ENCODE data around the gene ST6GALNAC2.
A peak's percentile ranks its signal among the peaks of the same experiment; 100 is the strongest.
"Not testable (repeated sequence)": the region's sequence is repeated elsewhere in the genome, so short reads cannot be mapped to it uniquely, and the experiment has no call there.

ST6GALNAC2 gene

DNA sequence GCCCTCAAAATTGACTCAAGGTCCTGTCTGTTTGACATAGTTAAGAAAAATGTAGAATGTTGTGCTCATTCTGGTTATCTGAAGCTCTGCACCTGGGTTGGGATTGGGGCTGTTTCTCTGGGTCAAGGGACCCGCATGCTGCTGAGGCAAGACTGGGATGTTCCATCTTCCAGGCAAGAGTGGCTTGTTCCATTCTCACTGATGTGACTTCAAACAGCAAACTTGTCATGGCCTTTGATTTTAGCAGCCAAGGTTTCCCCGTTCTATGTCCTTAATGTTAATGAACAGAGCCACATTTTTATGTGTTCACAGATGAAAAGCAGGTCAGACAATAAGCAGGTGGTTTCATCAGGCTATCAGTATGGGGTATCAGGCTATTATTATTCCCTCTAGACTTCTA lies 32.2 kb upstream of the ST6GALNAC2 start:
- TF ChIP-seq, protein P1, sequence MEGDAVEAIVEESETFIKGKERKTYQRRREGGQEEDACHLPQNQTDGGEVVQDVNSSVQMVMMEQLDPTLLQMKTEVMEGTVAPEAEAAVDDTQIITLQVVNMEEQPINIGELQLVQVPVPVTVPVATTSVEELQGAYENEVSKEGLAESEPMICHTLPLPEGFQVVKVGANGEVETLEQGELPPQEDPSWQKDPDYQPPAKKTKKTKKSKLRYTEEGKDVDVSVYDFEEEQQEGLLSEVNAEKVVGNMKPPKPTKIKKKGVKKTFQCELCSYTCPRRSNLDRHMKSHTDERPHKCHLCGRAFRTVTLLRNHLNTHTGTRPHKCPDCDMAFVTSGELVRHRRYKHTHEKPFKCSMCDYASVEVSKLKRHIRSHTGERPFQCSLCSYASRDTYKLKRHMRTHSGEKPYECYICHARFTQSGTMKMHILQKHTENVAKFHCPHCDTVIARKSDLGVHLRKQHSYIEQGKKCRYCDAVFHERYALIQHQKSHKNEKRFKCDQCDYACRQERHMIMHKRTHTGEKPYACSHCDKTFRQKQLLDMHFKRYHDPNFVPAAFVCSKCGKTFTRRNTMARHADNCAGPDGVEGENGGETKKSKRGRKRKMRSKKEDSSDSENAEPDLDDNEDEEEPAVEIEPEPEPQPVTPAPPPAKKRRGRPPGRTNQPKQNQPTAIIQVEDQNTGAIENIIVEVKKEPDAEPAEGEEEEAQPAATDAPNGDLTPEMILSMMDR (conservative IDR thresholded peaks at IDR 0.05; ENCODE audit: low read length) = no peak
- no peak for TF ChIP-seq EZH2phosphoT487 (IDR thresholded peaks at IDR 0.05; ENCODE audit: borderline replicate concordance)

DNA sequence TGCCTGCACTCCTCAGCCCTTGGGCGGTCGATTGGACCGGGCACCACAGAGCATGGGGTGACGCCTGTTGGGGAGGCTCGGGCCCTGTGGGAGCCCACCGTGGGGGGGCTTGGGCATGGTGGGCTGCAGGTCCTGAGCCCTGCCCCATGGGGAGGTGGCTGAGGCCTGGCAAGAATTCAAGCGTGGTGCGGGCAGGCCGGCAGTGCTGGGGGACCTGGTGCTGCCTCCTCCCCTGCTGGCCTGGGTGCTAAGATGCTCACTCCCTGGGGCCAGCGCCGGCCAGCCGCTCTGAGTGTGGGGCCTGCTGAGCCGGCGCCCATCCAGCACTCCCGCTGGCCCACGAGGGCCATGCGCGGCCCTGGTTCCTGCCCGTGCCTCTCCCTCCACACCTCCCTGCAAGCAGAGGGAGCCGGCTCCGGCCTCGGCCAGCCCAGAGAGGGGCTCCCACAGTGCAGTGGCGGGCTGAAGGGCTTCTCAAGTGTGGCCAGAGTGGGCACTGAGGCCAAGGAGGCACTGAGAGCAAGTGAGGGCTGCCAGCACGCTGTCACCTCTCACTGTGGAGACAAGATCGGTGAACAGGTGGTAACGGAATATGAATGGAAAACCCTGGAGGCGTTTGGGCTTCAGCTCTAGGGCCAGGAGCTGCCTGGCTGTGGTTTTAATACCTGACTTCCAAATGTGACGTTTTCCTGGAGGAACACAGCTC lies 29.4 kb upstream of the ST6GALNAC2 start:
- Histone ChIP-seq H3K27me3 (ENCODE audit: insufficient read depth, low read length, poor library complexity, severe bottlenecking) (no peaks in the 10 kb centered on the region), H3K4me3 (ENCODE audit: low read length, poor library complexity, severe bottlenecking) (no peak overlapping the region), H3K9me2 (replicated peaks; ENCODE audit: low read depth, low read length) (no peaks in the 10 kb centered on the region), H3K36me3 (ENCODE audit: insufficient read depth, low read length) (no peaks in the 10 kb centered on the region), H4K20me1 (ENCODE audit: insufficient read depth, low read length, poor library complexity, severe bottlenecking) (no peaks in the 10 kb centered on the region), H3K79me2 (ENCODE audit: insufficient read depth, low read length) (no peaks in the 10 kb centered on the region), H2AFZ (ENCODE audit: low read length) (no peak overlapping the region), H3K4me1 (ENCODE audit: insufficient read depth, low read length, poor library complexity, severe bottlenecking) (peaks cover 11% of the 10 kb centered on the region), H3K9ac (ENCODE audit: low read depth, low read length, poor library complexity, severe bottlenecking) (no peak overlapping the region), H3K9me3 (ENCODE audit: insufficient read depth, low read depth, low read length) (no peaks in the 10 kb centered on the region), H3F3A (ENCODE audit: low read depth) (0 out of 2 replicates have a peak, but pooled peaks cover 5% of the 10 kb centered on the region), H3K4me2 (ENCODE audit: low read depth, low read length, poor library complexity, severe bottlenecking) (no peak overlapping the region)
- TF ChIP-seq, protein P1 (conservative IDR thresholded peaks at IDR 0.05; ENCODE audit: low read length) = no peak

More for the DNA sequence above, 32.2 kb upstream of the ST6GALNAC2 start:
- Histone ChIP-seq H3K4me1 (ENCODE audit: insufficient read depth, low read length, poor library complexity, severe bottlenecking) (peaks cover 11% of the 10 kb centered on the region), H3F3A (ENCODE audit: low read depth) (0 out of 2 replicates have a peak, but pooled peaks cover 5% of the 10 kb centered on the region), H4K20me1 (ENCODE audit: insufficient read depth, low read length, poor library complexity, severe bottlenecking) (no peaks in the 10 kb centered on the region), H3K4me2 (ENCODE audit: low read depth, low read length, poor library complexity, severe bottlenecking) (no peak overlapping the region), H2AFZ (ENCODE audit: low read length) (no peak overlapping the region), H3K36me3 (ENCODE audit: insufficient read depth, low read length) (no peaks in the 10 kb centered on the region), H3K4me3 (ENCODE audit: low read length, poor library complexity, severe bottlenecking) (no peak overlapping the region), H3K9me2 (replicated peaks; ENCODE audit: low read depth, low read length) (no peaks in the 10 kb centered on the region), H3K79me2 (ENCODE audit: insufficient read depth, low read length) (no peaks in the 10 kb centered on the region), H3K9ac (ENCODE audit: low read depth, low read length, poor library complexity, severe bottlenecking) (no peak overlapping the region), H3K27me3 (ENCODE audit: insufficient read depth, low read length, poor library complexity, severe bottlenecking) (no peaks in the 10 kb centered on the region), H3K9me3 (ENCODE audit: insufficient read depth, low read depth, low read length) (no peaks in the 10 kb centered on the region)

DNA sequence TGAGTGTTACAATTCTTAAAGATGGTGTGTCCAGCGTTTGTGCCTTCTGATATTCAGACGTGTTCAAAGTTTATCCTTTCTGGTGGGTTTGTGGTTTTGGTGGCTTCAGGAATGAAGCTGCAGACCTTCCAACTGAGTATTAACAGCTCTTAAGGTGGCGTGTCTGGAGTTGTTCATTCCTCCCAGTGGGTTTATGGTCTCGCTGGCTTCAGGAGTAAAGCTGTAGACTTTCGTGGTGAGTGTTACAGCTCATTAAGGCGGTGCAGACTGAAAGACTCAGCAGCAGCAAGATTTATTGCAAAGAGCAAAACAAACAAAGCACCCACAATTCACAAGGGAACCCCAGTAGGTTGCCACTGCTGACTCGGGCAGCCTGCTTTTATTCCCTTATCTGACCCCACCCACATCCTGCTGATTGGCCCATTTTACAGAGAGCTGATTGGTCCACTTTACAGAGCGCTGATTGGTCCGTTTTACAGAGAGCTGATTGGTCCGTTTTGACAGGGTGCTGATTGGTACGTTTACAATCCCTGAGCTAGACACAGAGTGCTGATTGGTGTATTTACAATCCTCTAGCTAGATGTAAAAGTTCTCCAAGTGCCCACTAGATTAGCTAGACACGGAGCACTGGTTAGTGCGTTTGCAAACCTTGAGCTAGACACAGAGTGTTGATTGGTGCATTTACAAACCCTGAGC lies 28.6 kb upstream of the ST6GALNAC2 start:
- Histone ChIP-seq H2AFZ (ENCODE audit: low read length) (peak overlapping the region; percentile 35; the same call in 1 of the 2 replicates), H3K9ac (ENCODE audit: low read depth, low read length, poor library complexity, severe bottlenecking) (peak overlapping the region; percentile 5), H3K4me1 (ENCODE audit: insufficient read depth, low read length, poor library complexity, severe bottlenecking) (peaks cover 11% of the 10 kb centered on the region), H3K4me2 (ENCODE audit: low read depth, low read length, poor library complexity, severe bottlenecking) (peak overlapping the region; percentile 2)
- H3F3A ChIP-seq (ENCODE audit: low read depth); H3K79me2 ChIP-seq (ENCODE audit: insufficient read depth, low read length); H4K20me1 ChIP-seq (ENCODE audit: insufficient read depth, low read length, poor library complexity, severe bottlenecking); H3K4me3 ChIP-seq (ENCODE audit: low read length, poor library complexity, severe bottlenecking); H3K9me2 ChIP-seq (replicated peaks; ENCODE audit: low read depth, low read length); H3K27me3 ChIP-seq (ENCODE audit: insufficient read depth, low read length, poor library complexity, severe bottlenecking); H3K9me3 ChIP-seq (ENCODE audit: insufficient read depth, low read depth, low read length); H3K36me3 ChIP-seq (ENCODE audit: insufficient read depth, low read length): not testable (repeated sequence)

Data from Loucy (cell line).